Hematopoietic multipotent progenitor cell treated with erythropoietin and hydrocortisone succinate and interleukin-3 and kit ligand, for 8 days (in vitro differentiated cells): ENCODE results near the gene ADM2.
"Not testable (repeated sequence)": the region's sequence is repeated elsewhere in the genome, so short reads cannot be mapped to it uniquely, and the experiment has no call there.

Experiments used
- DNase-seq: peaks from one replicate; pipeline ENCODE4 v3.0.0-alpha.2; 2015

Gene ADM2, protein sequence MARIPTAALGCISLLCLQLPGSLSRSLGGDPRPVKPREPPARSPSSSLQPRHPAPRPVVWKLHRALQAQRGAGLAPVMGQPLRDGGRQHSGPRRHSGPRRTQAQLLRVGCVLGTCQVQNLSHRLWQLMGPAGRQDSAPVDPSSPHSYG

DNA sequence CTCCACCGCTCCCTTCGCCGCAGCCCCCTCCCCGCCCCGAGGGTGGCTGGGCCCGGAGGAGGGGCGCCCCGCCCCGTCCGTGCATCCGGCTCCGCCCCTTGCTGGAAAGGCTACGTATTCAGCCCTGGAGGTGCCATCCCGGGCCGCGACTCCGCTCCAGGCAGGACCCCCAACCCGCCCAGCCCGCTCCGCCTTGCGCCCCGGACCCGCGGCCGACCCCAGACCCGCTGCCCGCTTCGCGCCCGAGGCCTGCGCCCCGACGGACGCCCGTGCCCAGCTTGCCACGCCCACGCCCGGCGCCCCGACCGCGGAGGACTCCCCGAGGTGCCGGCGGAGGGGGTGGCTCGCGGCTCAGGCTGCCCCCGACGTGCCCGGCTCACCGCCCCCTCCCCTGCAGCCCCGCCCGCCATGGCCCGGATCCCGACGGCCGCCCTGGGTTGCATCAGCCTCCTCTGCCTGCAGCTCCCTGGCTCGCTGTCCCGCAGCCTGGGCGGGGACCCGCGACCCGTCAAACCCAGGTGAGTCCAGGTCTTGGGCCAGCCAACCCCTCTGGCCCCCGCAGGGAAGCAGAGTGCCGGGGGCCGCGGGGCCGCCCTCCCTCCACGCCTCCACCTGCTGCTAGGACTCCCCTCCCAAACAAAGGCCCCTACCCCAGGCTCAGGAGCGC lies at the start of gene ADM2:
ADM2 (plus strand) TSS at position 104 of the 667 bp plus-strand sequence; CDS start at position 409, 305 bp downstream.
- DNase-seq, result no peak

DNA sequence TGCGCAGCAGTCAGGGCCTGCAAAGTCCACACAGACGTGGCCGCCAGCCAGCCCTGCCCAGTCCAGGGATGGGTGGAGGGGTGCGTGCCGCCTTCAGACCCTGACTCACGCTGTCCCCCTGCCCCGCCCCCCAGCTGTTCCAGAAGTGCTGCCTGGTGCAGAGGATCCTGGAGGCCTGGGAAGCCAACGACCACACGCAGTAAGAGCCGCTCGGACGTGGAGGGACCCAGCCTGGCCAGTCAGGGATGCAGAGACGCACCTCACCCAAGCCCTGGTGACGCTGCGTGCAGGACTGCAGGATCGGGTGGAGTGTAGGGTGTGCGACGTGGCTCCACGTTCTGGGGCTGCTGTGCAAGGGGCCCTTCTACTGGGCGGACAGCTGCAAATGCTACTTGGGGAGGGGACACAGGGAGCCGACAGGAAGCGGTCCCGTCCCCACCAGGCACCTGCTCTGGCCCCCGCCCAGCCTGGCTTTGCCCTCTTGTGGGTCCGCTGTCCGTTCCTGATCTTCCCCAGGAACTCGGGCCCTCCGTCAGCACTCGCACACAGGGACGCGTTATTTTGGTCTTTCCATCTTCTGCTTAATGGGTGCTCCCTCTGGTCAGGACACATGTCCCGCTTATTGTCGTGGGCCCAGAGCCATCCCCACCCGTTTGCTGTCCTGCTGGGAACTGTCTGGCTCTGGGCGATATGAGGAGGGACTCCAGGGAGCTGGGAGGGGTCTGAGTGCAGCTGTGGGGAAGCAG lies 49.0 kb upstream of the ADM2 start:
- DNase-seq, result no peak

DNA sequence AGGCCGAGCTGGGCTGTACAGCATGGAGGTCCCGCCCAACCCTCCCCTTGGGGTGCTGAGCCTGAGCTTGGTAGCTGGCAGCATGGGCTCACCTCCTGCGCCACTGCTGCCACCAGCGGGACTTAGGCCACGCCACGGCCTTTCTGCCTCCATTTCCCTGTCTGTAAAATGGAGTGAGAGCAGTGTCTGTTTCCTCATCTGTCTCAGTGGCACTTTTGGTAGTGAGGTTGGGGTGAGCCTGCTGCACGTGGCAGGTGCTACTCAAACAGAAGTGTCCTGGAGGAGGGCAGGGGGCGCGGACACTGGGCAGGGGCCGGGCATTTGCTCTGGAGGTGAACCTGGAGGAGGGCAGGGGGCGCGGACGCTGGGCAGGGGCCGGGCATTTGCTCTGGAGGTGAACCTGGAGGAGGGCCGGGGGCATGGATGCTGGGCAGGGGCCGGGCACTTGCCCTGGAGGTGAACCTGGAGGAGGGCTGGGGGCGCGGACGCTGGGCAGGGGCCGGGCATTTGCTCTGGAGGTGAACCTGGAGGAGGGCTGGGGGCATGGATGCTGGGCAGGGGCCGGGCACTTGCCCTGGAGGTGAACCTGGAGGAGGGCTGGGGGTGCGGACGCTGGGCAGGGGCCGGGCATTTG lies 48.3 kb upstream of the ADM2 start:
- not testable (repeated sequence) for DNase-seq

DNA sequence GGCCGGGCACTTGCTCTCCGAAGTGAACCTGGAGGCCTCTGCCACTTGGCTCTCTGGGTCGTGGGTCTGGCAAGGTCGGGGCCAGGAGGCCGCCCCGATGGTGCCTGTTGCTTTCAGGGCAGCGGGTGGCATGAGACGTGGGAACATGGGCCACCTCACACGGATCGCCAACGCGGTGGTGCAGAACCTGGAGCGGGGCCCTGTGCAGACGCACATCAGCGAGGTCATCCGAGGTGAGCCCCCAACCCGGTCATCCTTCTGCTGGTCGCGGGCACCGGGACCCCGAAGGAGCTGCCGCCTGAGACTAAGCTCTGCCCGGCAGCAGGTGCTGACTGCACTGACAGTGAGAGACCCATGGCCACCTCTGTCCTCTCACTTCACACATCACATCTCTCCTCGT lies 46.5 kb upstream of the ADM2 start:
- no peak for DNase-seq

DNA sequence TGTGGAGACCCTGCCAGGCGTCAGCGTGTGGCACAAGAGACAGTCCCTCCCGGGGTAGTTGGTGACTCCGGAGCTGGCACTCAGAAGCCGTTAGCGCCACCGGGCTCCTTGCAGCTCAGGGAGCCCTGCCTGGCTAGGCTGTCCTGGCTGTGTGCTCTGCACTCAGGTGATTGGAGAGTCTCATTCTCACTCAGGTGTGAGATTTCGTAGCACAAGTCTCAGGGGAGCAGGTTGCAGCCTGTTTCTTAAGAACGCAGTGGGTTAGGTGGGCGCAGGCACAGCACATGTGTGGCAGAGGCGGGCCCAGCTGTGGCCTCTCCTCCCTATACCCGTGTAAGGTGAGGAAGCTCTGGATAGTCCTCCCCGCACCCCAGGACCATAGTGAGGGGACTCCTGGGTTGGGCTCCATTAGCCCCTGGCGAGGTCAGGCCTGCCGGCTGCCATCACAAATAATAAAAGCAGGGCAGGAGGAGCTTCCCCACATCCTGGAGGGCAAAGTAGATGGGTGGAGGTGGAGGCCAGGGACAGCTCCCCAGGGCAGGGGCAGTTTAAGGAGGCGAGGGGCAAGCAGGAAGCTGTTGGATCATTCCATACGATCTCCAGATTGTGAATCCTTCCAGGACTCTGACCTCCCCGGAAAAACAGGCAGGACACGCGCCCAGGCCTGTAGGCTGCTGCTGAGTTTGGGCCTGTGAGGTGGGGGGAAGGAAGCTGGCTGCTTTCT lies 45.9 kb upstream of the ADM2 start:
- no peak for DNase-seq

DNA sequence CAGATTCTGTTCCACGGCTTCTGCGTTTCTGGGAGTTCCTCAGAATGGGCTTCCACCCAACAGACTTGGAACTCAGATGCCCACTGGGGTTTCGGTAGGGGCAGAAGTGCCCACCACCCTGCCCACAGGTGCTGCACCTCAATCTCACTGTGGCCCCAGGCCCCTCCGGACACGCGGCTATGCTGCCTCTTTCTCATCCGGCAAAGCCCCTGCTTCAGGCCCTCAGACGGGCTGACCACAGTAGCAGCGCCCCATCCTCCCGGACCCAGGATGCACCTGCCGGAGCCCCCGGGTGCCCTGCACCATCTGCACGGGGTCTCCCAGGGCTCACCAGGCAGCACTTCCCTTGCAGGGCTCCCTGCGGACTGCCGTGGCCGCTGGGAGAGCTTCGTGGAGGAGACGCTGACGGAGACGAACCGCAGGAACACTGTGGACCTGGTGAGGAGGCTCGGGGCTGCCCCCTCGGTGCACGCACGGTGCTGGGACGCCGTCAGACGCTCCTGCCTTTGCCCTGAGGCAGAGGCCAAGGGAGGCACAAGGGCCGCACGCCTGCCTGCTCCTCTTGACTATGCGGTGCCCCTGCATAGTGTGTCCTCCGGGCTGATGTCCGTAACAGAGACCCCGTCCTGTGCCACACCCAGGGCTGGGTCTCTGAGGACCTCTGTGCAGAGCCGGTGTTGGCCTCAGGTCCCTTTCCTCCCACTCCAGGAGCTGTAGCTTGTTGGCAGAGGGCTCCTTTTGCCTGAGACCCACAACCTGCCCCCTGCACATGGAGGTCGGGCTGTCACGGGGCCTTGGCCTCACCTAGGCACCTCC lies 45.1 kb upstream of the ADM2 start:
- no peak for DNase-seq

DNA sequence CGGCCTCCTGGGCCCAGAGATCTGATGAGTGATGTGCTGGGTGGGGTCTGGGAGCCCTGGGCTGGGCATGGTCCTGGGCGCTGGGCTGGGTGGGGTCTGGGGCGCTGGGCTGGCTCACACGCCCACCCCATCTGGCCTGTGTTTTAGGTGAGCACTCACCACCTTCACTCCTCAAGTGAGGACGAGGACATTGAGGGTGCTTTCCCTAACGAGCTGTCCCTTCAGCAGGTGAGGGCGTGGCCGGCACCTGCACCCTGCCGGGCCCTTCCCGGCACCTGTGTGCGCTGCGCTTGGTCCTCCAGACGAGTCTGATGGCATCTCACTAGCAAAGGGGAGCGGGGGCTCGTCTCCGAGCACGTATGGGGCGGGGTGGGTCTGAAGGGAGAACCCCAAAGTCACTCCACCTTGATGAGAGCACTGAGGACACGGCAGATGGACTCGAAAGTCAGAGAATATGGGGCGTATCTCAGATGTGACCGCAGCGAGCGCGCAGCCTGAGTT lies 44.5 kb upstream of the ADM2 start:
- DNase-seq, result no peak

DNA sequence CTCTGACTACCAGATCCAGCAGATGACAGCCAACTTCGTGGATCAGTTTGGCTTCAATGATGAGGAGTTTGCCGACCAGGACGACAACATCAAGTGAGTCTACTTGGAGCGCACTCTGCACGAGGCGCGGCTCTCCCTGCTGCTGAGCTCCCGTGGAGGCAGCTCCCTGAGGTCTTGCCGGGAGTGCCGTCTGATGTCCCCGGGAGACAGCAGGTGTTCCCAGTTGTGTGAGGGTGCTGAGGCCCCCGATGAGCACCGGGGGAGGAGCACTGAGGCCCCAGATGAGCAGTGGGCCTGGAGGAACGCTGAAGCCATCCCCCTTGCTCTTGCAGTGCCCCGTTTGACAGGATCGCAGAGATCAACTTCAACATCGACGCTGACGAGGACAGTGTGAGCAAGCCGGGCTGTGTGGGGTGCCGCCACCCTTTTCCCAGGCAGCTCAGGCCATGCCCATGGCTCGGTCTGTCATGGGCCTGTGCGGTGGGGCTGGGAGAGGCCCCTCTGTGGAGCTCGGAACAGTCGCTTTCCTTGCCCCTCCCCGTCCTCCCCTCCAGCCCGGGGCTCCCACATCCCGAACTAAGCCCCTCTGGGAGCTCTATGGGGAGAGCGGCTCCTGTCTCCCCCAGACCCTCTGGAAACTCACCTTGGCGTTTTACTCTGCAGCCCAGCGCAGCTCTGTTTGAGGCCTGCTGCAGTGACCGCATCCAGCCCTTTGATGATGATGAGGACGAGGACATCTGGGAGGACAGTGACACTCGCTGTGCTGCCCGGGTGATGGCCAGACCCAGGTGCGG lies 43.6 kb upstream of the ADM2 start:
- DNase-seq, result no peak

DNA sequence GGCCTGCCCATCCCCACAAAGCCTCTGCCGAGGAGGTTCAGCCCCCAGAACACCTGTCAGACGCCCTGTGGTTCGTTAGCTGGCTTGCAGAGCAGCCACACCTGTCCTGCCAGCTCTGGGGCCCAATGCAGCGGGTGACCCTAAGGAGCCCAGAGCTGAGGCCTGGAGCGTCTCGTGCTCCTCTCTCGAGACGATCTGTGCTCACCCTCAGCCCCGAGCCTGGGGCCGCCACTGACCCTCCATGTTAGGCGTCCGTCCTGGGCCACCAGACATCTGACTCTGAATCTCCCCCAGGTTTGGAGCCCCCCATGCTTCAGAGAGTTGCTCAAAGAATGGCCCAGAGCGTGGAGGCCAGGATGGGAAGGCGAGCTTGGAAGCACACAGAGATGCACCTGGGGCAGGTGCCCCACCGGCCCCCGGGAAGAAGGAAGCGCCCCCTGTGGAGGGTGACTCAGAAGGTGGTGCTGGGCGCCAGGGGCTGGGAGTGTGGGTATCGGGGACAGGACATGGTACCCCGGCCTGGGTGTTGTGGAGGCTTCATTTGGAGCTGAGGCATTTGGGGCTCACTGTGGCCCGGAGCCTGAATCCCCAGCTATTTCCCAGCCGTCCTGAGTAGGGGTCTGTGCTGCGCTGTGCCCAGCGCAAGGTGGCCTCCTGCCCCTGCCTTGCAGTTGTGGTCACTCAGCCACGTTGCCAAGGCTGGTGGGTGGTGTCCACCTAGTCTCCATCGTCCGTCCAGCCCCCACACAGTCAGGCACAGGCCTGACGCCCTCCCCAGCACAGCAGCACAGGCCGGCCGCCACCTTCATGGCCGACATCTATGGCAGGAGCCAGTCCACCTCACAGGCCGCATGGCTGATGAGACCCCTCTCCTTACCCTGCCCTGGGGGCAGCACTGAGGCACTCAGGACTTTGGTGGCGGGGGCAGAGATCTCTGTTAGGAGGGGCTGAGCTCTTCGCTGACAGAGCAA lies 42.8 kb upstream of the ADM2 start:
- DNase-seq, result no peak

DNA sequence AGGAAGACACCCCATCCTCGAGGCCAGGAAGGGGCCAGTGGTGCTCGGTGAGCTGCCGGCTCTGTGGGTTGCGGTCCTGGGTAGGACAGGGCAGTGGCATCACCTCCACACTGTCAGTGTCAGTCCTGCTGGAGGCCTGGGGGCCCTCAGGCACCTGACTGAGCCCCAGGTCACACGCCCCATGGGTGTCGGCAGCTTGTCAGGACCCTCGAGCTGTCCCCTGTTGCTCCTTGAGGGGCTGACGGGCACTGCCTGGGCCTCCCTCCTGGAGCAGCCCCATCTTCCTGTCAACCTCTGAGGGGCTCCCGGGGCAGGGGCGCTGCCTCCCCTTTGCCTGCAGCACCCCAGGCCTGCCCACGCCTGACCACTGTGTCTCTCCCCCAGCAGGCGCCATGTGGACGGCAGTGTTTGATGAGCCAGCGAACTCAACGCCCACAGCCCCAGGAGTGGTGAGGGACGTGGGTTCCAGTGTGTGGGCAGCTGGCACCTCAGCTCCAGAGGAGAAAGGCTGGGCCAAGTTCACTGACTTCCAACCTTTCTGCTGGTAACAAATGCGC lies 42.0 kb upstream of the ADM2 start:
- DNase-seq, result no peak

DNA sequence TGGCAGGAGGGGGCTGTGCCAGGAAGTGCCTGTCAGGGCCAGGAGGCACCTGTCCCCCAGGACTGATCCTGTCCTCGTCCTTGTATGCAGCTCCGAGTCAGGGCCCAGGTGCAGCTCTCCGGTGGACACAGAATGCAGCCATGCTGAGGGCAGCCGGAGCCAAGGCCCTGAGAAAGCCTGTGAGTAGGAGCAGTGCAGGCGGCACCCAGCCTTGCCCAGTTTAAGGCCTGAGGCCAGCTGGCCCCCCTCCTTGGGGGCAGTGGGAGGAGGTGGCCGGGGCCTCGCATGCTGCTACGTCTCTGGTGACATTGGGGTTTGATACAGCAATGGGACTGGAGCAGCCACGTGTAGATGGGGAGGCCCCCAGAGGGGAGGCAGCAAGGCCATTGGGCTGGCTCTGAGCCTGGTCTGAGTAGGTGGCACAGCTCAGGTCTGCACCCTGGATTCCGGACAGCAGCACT lies 41.4 kb upstream of the ADM2 start:
- no peak for DNase-seq

DNA sequence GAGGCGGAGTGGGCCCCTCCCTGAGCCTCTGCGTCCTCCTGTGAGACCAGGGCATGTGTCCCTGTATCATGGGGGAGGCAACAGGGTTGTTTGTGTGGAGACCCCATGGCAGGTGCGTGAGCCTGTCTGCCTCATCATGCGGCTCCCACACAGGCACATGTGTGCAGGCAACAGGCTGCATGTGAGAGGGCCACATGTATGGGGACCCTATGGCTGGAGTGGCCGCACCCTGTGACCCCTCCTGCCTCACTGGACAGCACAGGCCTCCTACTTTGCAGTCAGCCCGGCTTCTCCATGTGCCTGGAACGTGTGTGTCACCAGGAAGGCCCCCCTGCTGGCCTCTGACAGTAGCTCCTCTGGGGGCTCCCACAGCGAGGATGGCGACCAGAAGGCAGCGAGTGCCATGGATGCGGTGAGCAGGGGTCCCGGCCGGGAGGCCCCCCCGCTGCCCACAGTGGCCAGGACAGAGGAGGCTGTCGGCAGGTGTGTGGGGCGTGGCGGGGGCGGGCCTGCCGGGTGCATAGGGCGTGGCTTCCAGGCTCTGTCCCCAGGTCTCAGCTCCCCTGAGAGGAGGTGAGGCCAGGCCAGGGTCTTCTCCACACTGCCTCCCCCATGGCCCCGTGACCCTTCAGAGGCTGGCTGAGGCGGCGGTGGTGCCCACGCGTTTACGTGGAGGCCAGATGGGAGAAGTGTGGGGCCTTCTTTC lies 40.6 kb upstream of the ADM2 start:
- DNase-seq, result no peak

DNA sequence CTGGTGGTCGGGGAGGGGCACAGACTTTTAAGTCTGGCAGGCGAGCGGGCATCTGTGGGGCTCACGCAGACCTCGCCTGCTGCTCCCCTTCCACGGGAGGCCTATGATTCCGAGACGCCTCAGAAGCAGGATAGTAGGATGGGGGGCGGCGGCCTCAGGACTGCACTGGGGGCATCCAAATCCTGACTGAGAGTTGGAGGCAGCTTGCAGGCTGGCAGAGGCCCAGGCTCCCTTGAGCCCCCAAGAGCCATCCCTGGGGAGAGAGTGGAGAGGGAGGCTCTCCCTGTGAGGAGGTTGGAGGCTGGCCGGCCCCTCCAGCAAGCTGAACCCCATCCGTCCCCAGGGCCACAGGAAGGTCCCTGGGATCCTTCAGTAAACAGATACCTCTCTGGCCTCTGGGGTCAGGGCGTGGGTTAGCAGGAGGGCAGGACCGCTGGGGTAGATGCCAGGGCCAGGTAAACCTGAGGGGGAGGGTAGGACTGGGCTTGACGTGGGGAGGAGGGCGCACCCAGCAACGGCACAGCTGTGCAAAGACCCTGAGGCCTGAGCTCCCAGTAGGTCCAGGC lies 39.8 kb upstream of the ADM2 start:
- DNase-seq, result no peak

DNA sequence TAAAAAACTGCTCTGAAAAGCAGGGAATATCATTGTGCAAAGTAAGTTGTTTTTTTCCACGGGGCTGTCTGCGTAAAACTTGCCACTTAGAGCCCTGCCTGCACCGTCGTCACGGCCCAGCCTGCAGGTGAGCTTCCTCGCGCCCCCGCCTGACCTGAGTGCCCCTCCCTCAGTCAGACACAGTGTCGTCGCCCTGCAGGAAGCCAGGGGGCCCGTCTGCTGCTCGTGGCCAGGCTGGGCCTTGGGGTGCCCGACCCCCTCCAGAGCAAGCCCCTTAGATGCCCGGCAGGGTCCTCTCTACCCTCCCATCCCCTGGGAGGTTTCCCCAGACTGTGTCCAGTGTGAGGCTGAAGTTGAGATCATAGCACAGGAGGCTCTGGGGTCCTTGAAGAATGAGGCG lies 38.1 kb upstream of the ADM2 start:
- no peak for DNase-seq

DNA sequence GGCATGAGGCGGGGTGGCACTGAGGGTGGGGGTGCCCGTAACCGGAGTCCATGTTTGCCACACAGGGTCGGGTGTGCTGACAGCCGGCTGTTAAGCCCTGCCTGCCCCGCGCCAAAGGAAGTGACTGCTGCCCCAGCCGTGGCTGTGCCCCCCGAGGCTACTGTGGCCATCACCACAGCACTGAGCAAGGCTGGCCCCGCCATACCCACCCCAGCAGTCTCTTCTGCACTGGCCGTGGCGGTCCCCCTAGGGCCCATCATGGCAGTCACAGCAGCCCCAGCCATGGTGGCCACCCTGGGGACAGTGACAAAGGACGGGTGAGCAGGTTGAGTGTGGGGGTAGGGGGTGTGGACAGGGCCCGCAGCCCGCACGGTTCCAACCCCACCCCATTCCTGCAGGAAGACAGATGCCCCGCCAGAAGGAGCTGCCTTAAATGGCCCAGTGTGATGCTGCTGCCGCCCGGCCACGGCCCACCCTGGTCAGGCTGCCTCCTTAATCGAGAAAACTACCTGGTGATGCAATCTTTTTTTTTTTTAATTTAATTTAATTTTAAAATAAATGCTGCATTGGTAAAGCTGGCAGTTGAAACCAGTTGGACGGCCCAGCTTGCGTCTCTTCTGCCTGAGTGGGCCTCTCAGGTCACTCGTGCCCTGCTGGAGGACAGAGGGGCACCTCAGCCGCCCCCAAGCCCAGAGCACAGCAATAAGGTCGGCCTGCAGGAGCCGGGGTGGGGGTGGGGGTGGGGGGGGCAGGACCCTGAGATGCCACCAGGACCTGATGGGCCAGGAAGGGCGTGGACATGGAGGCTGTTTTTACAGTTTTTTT lies 37.3 kb upstream of the ADM2 start:
- DNase-seq, result no peak

DNA sequence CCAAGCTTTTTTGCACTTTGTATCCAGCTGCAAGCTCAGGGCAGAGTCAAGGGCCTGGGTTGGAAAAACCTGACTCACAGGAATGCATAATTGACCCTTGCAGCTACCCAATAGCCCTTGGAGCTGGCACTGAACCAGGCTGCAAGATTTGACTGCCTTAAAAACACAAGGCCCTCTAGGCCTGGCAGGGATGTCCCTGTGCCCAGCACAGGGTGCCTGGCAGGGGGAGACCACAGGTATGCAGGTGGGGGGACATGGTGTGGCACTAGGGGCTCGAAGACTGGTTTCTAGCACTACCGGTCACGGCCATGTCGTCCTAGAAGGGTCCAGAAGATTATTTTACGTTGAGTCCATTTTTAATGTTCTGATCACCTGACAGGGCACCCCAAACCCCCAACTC lies 36.7 kb upstream of the ADM2 start:
- no peak for DNase-seq

DNA sequence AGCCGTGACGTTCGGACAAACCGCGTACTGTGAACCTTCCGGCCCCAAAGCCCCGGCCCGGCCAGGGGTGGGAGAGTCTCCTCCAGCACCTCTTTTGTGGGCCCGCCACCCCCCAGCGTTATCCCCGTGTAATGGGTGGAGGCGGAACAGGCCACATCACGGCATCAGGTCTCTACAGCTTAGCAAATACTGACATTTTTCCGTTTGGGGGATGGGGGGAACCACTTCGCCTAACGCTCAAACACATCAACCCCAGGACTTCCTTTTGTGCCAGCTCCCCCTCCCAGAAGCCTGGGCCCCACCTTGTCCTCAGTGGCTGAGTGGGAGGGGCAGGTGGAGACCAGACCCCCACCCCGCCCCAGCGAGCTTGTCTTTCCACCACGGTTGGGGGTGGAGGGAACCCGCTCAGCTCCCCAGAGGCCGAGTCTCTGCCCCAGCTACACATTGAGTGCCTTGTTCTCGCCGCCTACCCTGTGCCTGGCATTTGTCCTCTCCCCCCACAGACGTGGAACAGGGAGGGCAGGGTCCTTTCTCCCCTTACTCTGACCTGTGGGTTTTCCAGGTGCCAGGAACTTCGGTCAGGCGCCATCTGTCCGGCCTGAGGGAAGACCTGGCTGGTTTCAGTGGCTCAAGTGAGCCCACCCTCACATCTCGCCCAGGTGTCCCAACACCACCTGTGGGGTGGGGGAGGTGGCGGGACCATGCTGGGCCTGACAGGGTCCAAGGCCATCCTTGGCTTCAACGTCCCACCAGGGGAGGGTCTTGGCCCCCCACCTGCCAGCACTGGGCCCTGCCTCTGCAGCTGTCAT lies 36.1 kb upstream of the ADM2 start:
- DNase-seq, result no peak
